HepG2 (cell line): ENCODE results near the gene SIVA1. TPM values are rescaled to one million over a fixed set of nuclear protein-coding genes. Genes with fewer than 3 reads are reported as not detected.

Source experiments
- ATF7-NPFF ChIP-seq: sonication (generic); formaldehyde crosslinking; IDR thresholded peaks from 2 replicates; pipeline ENCODE4 v1.8.1; 2023; ENCODE audit warnings: mild to moderate bottlenecking, low read depth, missing genetic modification reagents, moderate library complexity
- FUBP1 ChIP-seq: sonication (generic); formaldehyde crosslinking; IDR thresholded peaks from 2 replicates; pipeline ENCODE4 v1.5.1; 2020; ENCODE audit warnings: missing genetic modification reagents, mild to moderate bottlenecking, borderline replicate concordance
- GATAD1 ChIP-seq: IDR thresholded peaks from 2 replicates; pipeline ENCODE4 v1.6.1; 2016; ENCODE audit warnings: missing genetic modification reagents, missing compliant biosample characterization
- GPN1 ChIP-seq: sonication (generic); formaldehyde crosslinking; IDR thresholded peaks from 2 replicates; pipeline ENCODE4 v1.5.1; 2020; ENCODE audit warnings: missing genetic modification reagents, borderline replicate concordance
- HNRNPK ChIP-seq: fragments of 200-400 bp; formaldehyde crosslinking; IDR thresholded peaks from 2 replicates; pipeline ENCODE4 v1.6.1; 2018; ENCODE audit warnings: low read length, low read depth, moderate library complexity, mild to moderate bottlenecking; ENCODE audit not compliant: poor library complexity, severe bottlenecking
- HNRNPLL ChIP-seq: fragments of 200-400 bp; formaldehyde crosslinking; IDR thresholded peaks from 2 replicates; pipeline ENCODE4 v1.6.1; 2017; ENCODE audit warnings: mild to moderate bottlenecking, low read depth, low read length; ENCODE audit not compliant: poor library complexity, severe bottlenecking
- JUNB ChIP-seq: sonication (generic); formaldehyde crosslinking; IDR thresholded peaks from 2 replicates; pipeline ENCODE4 v1.8.0; 2022; ENCODE audit warnings: missing genetic modification reagents, mild to moderate bottlenecking, borderline replicate concordance
- KDM2A ChIP-seq: sonication (generic); formaldehyde crosslinking; IDR thresholded peaks from 2 replicates; pipeline ENCODE4 v1.4.0; 2020; ENCODE audit warnings: low read depth, missing genetic modification reagents, borderline replicate concordance
- NFAT5 ChIP-seq: sonication (generic); formaldehyde crosslinking; IDR thresholded peaks from 2 replicates; pipeline ENCODE4 v1.4.0; 2020; ENCODE audit warnings: missing genetic modification reagents
- RBFOX2 ChIP-seq: fragments of 200-400 bp; formaldehyde crosslinking; IDR thresholded peaks from 2 replicates; pipeline ENCODE4 v1.6.1; 2017; ENCODE audit warnings: low read depth, mild to moderate bottlenecking, low read length
- SNAPC5 ChIP-seq: sonication (generic); formaldehyde crosslinking; IDR thresholded peaks from 2 replicates; pipeline ENCODE4 v1.8.1; 2023; ENCODE audit warnings: mild to moderate bottlenecking, missing genetic modification reagents, borderline replicate concordance
- SOX6 ChIP-seq, 2 experiments: fragments of 450-650 bp in 1 of 2; sonication (generic) in 1 of 2; formaldehyde crosslinking in 1 of 2; IDR thresholded peaks; 2 replicates each; pipeline versions ENCODE4 v1.4.0 to v1.6.1; 2017 to 2020; ENCODE audit warnings: antibody characterized with exemption in 1 of 2, mild to moderate bottlenecking in 1 of 2, missing genetic modification reagents in 1 of 2
- TAF1 ChIP-seq: sonication (generic); formaldehyde crosslinking; IDR thresholded peaks from 2 replicates; pipeline ENCODE4 v1.4.0; 2020; ENCODE audit warnings: missing genetic modification reagents
- ZKSCAN5 ChIP-seq: sonication (generic); formaldehyde crosslinking; IDR thresholded peaks from 2 replicates; pipeline ENCODE4 v1.5.1; 2020; ENCODE audit warnings: mild to moderate bottlenecking, missing genetic modification reagents
- ZKSCAN8 ChIP-seq: IDR thresholded peaks from 2 replicates; pipeline ENCODE4 v1.6.1; 2016; ENCODE audit warnings: borderline replicate concordance, missing genetic modification reagents, missing compliant biosample characterization
- ZNF34 ChIP-seq: sonication (generic); formaldehyde crosslinking; IDR thresholded peaks from 2 replicates; pipeline ENCODE4 v1.4.0; 2020; ENCODE audit warnings: mild to moderate bottlenecking, missing genetic modification reagents, borderline replicate concordance
- ZNF512 ChIP-seq: sonication (generic); formaldehyde crosslinking; IDR thresholded peaks from 2 replicates; pipeline ENCODE4 v1.4.0; 2020; ENCODE audit warnings: mild to moderate bottlenecking, missing genetic modification reagents
- ZNF567 ChIP-seq: sonication (generic); formaldehyde crosslinking; IDR thresholded peaks from 2 replicates; pipeline ENCODE4 v1.8.1; 2023; ENCODE audit warnings: mild to moderate bottlenecking, missing genetic modification reagents, borderline replicate concordance
- ZNF569 ChIP-seq: sonication (generic); formaldehyde crosslinking; IDR thresholded peaks from 2 replicates; pipeline ENCODE4 v1.5.0; 2020; ENCODE audit warnings: mild to moderate bottlenecking, missing genetic modification reagents, moderate library complexity, borderline replicate concordance
- ZNF678 ChIP-seq: sonication (generic); formaldehyde crosslinking; IDR thresholded peaks from 2 replicates; pipeline ENCODE4 v1.4.0; 2020; ENCODE audit warnings: mild to moderate bottlenecking, missing genetic modification reagents
- polyA plus RNA-seq, 8 experiments: library from polyadenylated mRNA; depleted of rRNA in 3 of 8; stranded (reverse) in 7 of 8; unstranded in 1 of 8; fragments of >200 nt; fragmentation: Illumina TruSeq in 4 of 8; extraction: Trizol in 4 of 8; gene quantifications; 2 replicates each; pipeline versions ENCODE4 v1.2.1 to v1.2.3, GENCODE V29; 2011 to 2016; ENCODE audit warnings: low read depth in 4 of 8, missing spikeins in 1 of 8, mixed read lengths in 1 of 8; ENCODE audit not compliant: insufficient read depth in 1 of 8
- total RNA-seq, 5 experiments: library from RNA; depleted of rRNA; stranded (reverse); fragments of >200 nt; fragmentation: Illumina TruSeq; extraction: Trizol; gene quantifications; 2 replicates each; pipeline ENCODE4 v1.2.3, GENCODE V29; 2016; ENCODE audit warnings: low read depth in 1 of 5

Gene SIVA1
- total and polyA plus RNA-seq, 2 of the 13 experiments (the other 11 are each of a cell fraction or from before 2014, with no cell fraction given): 123 to 186 TPM

- TF ChIP-seq NFAT5 (CRISPR knock-in tag) (no peak), FUBP1 (CRISPR knock-in tag) (no peak), ZKSCAN5 (no peak), ATF7-NPFF (CRISPR knock-in tag) (no peak), SNAPC5 (CRISPR knock-in tag) (no peak), RBFOX2 (peak; percentile 45), TAF1 (CRISPR knock-in tag) (no peak), ZNF678 (CRISPR knock-in tag) (no peak), ZNF569 (CRISPR knock-in tag) (no peak), ZKSCAN8 (CRISPR knock-in tag) (no peak), SOX6 (IDR thresholded peaks at IDR 0.05) (no peak), SOX6 (CRISPR knock-in tag; IDR thresholded peaks at IDR 0.05) (no peak), ZNF34 (CRISPR knock-in tag) (no peak), JUNB (no peak), GPN1 (no peak), HNRNPLL (peak; percentile 67), ZNF567 (CRISPR knock-in tag) (no peak), GATAD1 (CRISPR knock-in tag) (no peak), HNRNPK (no peak), ZNF512 (no peak), KDM2A (CRISPR knock-in tag) (no peak)
Measured at GRCh38 chr14:104771918-104772706, 19.2 kb downstream of the SIVA1 start (continued).
